PFSK-1 (cell line): ENCODE measurements around the gene SPPL2C.

Source experiments
- FOXP2 ChIP-seq: optimal IDR thresholded peaks from 2 replicates; pipeline ENCODE3; 2011; ENCODE audit warnings: borderline replicate concordance, control low read depth, inconsistent platforms; ENCODE audit not compliant: insufficient read depth; ENCODE audit errors: extremely low read length, extremely low read depth
- POLR2AphosphoS5 ChIP-seq: IDR thresholded peaks from 2 replicates; pipeline ENCODE4 v1.6.1; 2012; ENCODE audit warnings: low read depth, mild to moderate bottlenecking, control low read depth, low read length, moderate library complexity
- SIN3A ChIP-seq: IDR thresholded peaks from 2 replicates; pipeline ENCODE4 v1.6.1; 2012; ENCODE audit warnings: mild to moderate bottlenecking, low read length, moderate library complexity, borderline replicate concordance; ENCODE audit not compliant: insufficient read depth
- TAF1 ChIP-seq: IDR thresholded peaks from 2 replicates; pipeline ENCODE4 v1.6.1; 2012; ENCODE audit warnings: low read length, control low read depth, borderline replicate concordance; ENCODE audit not compliant: insufficient read depth

DNA sequence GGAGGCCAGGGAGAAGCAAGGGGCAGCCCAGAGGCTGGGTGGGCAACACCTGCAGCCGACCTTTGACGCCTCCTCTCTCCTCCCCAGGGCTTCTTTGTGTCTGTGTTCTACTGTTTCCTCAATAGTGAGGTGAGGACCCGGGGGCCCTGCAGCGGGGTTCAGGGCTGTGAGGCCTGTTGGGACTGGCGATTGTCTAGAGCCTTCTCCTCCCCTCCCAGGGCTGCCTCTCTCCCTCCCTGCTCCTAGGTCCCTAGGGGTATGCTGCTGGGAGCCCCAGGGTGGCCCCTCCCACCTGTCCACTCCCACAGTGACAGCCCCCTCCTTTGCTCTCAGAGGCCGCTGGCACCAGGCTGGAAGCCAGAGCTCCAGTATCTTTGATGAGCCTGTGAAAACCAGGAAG is 10.8 kb upstream of the SPPL2C start:
- TF ChIP-seq TAF1 (no peak), SIN3A (no peak), FOXP2 (no peak), POLR2AphosphoS5 (no peak)
